ENCODE results near the gene CACNA1B. TPM values are rescaled to one million over a fixed set of nuclear protein-coding genes. Genes with fewer than 3 reads are reported as not detected.

Gene CACNA1B
- total RNA-seq, 2 donors from 2014 or later = 0.19 to 0.42 TPM

DNA sequence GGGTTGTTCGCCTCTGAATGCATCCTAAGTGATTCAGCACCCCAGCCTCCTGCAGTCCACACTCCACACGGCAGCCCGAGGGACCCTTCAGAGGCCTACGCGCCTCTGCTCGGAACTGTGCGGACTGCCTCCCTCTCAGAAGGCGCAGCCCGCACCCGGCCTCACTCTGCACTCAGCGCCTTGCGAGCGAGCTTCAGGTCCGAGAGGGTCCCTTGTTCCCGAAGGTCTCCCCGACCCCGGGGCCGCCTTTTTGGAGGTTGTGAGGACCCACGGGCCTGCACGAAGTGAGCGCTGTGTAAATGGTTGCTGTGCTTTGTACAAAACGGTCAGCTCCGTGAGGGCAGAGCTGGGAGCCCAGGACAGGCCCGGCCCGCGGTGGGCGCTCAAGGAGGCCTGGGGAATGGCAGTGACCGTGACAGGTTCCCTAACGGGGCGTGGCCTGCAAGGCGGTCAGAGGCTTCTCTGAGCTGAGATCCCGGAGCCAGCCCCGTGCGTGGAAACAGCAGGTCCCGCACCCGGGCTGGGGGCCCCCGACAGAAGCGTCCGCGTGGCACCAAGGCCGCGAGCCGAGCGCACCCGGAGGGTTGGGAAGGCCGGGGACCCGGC is 698 bp upstream of the CACNA1B start:
- Histone ChIP-seq H3K27ac (no peak overlapping the region), H3K9me3 (no peaks in the 10 kb centered on the region), H3K4me1 (no peaks in the 10 kb centered on the region), H3K27me3 (peaks cover 18% of the 10 kb centered on the region), H3K9ac (ENCODE audit: low read depth in 2 of 2, low read length in 2 of 2) (no peak overlapping the region), H3K4me3 (no peak overlapping the region), H3K36me3 (no peaks in the 10 kb centered on the region)
- TF ChIP-seq, protein P1, sequence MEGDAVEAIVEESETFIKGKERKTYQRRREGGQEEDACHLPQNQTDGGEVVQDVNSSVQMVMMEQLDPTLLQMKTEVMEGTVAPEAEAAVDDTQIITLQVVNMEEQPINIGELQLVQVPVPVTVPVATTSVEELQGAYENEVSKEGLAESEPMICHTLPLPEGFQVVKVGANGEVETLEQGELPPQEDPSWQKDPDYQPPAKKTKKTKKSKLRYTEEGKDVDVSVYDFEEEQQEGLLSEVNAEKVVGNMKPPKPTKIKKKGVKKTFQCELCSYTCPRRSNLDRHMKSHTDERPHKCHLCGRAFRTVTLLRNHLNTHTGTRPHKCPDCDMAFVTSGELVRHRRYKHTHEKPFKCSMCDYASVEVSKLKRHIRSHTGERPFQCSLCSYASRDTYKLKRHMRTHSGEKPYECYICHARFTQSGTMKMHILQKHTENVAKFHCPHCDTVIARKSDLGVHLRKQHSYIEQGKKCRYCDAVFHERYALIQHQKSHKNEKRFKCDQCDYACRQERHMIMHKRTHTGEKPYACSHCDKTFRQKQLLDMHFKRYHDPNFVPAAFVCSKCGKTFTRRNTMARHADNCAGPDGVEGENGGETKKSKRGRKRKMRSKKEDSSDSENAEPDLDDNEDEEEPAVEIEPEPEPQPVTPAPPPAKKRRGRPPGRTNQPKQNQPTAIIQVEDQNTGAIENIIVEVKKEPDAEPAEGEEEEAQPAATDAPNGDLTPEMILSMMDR (IDR thresholded peaks at IDR 0.05) = no peak
- intact Hi-C loops (cut with DNase I) = no loop called here
- DNase-seq = no peak

DNA sequence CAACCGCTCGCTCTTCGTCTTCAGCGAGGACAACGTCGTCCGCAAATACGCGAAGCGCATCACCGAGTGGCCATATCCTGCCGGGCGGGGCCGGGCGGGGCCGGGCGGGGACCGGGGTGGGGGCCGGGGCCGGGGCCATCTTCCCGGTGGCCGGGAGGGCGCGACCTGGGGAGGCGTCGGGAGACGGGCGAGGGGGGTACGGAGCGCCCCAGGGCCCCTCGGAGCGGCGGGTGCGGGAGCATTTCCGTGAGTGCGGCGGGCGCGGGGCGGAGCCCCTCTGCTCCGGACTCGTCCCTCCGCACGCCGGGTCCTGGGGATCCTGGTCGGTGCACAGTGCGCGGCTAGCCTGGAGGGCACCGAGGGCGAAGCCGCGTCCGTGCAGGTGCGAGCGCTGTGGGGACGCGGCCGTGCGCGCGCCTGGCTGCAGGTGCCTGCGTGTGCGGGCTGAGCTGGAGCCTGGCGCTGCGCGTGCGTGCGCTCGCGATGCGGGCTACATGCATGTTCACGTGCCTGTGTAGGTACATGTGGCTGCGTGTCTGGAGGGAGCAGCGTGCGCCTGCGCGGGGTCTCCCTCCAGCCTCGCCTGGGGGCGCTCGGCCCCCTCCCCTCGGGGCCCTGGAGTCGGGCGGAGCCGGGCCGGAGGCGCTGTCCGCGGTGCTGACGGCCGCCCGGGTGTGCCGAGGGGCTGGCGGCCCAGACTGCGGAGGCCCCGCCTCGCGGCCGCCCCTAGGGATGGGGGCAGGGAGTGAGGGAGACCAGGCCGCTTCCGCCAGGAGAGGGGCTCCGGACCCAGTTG is 762 bp downstream of the CACNA1B start:
- Histone ChIP-seq H3K9ac (ENCODE audit: low read depth in 2 of 2, low read length in 2 of 2) (no peak overlapping the region), H3K36me3 (no peaks in the 10 kb centered on the region), H3K27me3 (peaks cover 18% of the 10 kb centered on the region), H3K27ac (no peak overlapping the region), H3K4me1 (no peaks in the 10 kb centered on the region), H3K9me3 (no peaks in the 10 kb centered on the region), H3K4me3 (peak overlapping the region; percentile 26)
- DNase-seq = no peak
- TF ChIP-seq, protein P1 (IDR thresholded peaks at IDR 0.05) = no peak
- intact Hi-C loops (cut with DNase I) = no loop called here

DNA sequence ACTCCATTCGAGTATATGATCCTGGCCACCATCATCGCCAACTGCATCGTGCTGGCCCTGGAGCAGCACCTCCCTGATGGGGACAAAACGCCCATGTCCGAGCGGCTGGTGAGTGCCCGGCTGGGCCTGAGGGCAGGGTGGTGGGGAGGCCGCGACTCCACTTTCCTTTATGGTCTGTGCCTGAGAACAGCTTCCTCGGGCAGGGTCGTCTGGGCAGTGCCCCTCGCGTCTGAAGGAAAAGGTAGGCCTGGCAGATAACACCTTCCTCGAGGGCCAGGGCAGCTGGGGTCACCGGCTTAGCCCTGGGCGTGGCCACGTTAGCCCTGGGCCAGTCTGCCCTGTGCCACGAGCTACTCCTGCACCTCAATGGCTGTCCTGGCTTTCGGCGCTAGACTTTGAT is 1.5 kb downstream of the CACNA1B start:
- no peak overlapping the region for H3K9ac ChIP-seq (ENCODE audit: low read depth in 2 of 2, low read length in 2 of 2)
- H3K27me3 ChIP-seq = peaks cover 18% of the 10 kb centered on the region
- H3K36me3 ChIP-seq = no peaks in the 10 kb centered on the region
- no peak overlapping the region for H3K4me3 ChIP-seq
- TF ChIP-seq, protein P1 (IDR thresholded peaks at IDR 0.05) = no peak
- no peaks in the 10 kb centered on the region for H3K4me1 ChIP-seq
- DNase-seq = no peak
- H3K27ac ChIP-seq = no peak overlapping the region
- intact Hi-C loops (cut with DNase I) = no loop called here
- no peaks in the 10 kb centered on the region for H3K9me3 ChIP-seq

DNA sequence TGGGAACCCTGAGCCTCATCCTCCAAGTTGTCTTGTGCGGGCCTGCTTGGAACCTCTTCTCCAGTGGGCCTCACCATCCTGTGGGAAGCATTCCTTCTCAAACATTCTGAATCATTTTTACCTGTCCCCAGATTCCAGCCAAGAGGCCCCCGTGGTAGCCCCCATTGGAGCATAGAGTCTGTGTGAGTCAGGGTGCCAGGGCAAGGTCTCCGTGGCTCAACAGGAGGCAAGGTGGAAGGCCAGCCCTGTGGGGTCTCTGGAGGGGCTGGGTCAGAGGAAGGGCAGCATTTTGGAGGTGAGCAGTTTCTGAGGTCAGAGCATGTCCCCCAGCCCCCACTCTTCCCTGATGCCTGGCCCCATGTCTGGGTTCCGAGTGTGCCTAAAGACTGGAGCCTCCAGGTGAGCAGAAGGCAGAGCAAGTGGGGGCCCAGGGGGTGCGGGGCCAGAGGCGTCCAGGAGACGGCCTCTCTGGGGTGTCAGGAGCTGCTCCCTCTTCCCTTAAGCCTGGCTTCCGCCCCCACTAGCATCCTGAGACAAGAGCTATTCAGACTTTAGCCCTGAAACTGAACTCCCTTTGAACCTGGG is 2.1 kb downstream of the CACNA1B start:
- Histone ChIP-seq H3K36me3 (no peaks in the 10 kb centered on the region), H3K9ac (ENCODE audit: low read depth in 2 of 2, low read length in 2 of 2) (no peak overlapping the region), H3K4me1 (no peaks in the 10 kb centered on the region), H3K9me3 (no peaks in the 10 kb centered on the region), H3K4me3 (no peak overlapping the region), H3K27ac (no peak overlapping the region), H3K27me3 (peaks cover 18% of the 10 kb centered on the region)
- no peak for DNase-seq
- TF ChIP-seq, protein P1 (IDR thresholded peaks at IDR 0.05) = no peak
- intact Hi-C loops (cut with DNase I) = no loop called here

DNA sequence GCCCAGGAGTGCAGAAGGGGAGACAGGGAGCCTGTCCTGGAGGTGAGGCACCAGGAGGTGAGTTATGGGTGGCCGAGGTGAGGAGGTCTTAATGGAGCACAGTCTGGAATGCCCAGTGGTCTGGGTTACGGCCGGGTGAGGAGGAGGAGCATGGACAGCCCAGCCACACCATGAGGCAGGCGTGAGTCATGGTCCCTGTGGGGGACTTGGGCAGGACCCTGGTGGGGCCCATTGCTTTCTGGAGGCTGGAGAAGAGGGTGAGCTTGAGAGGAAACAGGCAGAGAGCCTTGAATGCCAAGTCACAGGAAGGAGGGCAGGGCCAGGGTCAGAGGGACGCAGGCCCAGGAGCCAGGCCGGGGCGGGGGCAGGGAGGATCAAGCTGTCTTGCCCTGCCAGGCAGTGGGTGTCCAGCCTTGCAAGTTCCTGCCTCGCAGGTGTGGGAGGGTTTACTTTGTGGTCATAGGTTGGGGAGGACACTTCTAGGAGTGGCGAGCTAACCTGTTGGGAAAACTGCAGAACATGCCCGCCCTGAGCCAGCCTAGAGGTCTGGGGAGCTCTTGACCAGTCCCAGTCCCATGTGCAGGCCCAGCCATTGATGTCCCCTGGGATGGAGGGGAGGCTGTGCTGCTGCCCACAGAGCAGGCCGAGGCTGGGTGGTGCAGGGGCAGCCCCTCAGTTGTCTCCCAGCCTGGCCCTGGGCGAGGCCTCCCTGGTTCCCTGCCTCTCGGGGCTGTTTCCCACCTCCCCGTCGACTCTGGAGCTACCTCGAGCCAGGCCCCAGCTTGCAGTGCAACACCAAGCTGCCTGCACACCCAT is 2.8 kb downstream of the CACNA1B start:
- Histone ChIP-seq H3K36me3 (no peaks in the 10 kb centered on the region), H3K27me3 (peaks cover 18% of the 10 kb centered on the region), H3K4me1 (no peaks in the 10 kb centered on the region), H3K4me3 (no peak overlapping the region), H3K27ac (no peak overlapping the region), H3K9ac (ENCODE audit: low read depth in 2 of 2, low read length in 2 of 2) (no peak overlapping the region), H3K9me3 (no peaks in the 10 kb centered on the region)
- intact Hi-C loops (cut with DNase I) = no loop called here
- no peak for DNase-seq
- TF ChIP-seq, protein P1 (IDR thresholded peaks at IDR 0.05) = no peak

All from colonic mucosa (tissue), 4 donors.